GM19324 (cell line): Measurements from ENCODE around the gene DISC1.
"Not testable (repeated sequence)": the region's sequence is repeated elsewhere in the genome, so short reads cannot be mapped to it uniquely, and the experiment has no call there.

ENCODE experiments used
- ATAC-seq: cut with Tn5 transposase; IDR thresholded peaks from one replicate; pipeline ENCODE4 v1.9.1; 2021; ENCODE audit warnings: mild to moderate bottlenecking, moderate library complexity; ENCODE audit not compliant: unreplicated experiment, low FRiP score

Gene DISC1

DNA sequence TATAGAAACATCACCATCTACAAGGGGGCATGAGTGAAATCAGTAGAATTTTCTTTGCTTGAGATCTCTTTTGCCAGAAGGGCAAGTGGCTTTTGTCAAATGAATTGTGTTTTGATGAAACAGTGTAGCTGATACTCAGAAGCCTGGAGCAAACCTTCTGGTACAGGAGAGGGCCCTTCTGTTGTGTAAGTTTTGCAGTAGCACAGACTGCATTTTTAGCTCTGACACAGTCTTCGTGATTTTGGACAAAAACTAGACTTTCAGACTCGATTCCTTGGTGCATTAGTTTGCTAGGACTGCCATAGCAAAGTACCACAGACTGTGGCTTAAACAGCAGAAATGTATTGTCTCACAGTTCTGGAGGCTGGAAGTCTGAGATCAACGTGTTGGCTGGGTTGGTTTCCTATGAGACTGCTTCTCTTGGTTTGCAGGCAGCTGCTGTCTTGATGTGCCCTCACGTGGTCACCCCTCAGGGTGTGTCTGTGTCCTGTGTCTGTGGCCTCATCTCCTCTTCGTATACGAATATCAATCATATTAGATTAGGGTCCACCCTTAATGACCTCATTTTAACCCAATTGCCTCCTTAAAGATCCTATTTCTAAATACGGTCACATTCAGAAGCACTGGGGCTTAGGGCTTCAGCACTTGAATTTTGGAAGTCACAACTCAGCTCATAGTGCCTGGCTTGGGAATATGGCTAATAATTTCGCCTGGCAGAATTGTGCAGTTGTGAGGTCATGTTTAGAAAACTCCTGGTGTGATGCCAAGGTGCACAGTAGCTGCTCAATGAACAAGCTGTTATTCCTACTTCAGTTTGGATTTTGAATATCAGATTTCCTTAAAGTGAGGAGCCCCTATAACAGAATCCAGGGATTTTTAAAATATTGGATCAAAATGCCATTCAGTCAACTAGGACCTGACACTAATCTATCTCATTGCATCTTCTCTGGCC is 21.2 kb upstream of the DISC1 start:
- no peak for ATAC-seq

DNA sequence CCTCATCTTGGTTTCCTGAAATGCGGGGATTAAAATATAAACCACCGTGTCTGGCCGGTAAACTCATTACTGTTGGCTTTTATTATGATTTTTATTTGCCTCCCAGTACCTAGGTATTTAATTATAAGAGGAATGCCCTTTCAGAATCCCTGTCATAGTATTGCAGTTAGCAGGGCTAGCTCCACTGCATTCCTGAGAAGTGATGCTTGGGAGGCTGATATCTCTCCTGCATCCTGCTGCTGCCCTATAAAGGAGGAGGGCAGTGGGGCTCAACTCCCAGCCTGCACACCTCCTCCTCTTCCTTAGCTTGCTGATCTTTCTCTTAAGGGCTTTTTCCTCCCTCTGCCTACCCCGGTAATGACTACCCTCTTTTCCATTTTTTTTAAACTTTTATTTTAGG is 19.9 kb upstream of the DISC1 start:
- no peak for ATAC-seq

DNA sequence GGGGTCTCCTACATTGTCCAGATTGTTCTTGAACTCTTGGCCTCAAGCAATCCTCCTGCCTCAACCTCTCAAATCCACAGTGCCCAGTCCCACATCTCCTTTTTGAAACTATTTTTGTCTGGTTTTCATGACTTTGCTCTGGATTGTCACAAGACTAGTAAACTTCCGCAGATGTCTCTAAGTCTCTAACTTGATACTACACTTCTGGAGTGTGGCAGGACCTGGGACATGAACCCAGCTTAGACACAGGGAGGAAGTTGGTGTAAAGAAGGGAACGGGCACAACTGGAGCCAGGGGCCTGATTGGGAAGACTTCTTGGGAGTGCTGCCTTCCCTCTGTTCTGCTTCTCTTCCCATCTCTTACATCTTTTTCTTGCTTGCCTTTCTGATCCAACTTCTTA is 16.2 kb upstream of the DISC1 start:
- no peak for ATAC-seq

DNA sequence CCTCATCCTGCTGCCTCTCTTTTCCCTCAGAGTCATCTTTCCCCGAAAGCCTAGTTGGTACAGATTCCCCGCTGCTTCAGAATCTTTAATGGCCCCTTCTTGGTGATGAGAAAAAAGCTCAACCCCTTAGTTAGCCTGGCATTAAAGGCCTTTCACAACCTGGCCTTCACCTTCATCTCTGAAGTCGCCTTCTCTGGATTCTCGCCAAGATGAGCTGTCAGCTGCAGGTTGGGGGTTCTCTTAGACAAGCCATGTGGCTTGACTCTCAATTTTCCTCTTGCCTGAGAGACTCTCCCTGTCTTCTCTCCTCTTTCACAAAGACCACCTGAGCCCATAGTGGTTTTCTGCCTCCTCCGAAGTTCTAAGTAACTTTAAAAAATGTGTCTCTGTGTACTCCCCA is 15.5 kb upstream of the DISC1 start:
- no peak for ATAC-seq

DNA sequence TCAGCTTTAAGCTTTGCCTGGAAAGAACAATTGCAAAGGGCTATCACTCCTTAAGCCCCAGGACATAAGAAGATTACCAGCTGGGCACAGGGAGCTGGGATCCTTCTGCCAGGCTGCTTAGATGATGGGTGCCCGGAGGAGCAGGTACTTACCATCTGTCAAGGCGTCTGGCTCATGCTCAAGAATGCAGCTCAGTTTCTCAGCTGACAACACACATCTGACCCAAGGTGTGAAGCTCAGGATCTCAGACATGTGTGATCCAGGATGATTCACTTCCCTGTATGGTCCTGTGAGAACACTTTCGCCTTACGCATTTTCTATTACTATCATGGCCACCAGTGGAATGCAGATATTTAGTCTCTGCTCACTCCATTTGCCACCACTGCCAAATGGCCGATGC is 14.7 kb upstream of the DISC1 start:
- no peak for ATAC-seq

DNA sequence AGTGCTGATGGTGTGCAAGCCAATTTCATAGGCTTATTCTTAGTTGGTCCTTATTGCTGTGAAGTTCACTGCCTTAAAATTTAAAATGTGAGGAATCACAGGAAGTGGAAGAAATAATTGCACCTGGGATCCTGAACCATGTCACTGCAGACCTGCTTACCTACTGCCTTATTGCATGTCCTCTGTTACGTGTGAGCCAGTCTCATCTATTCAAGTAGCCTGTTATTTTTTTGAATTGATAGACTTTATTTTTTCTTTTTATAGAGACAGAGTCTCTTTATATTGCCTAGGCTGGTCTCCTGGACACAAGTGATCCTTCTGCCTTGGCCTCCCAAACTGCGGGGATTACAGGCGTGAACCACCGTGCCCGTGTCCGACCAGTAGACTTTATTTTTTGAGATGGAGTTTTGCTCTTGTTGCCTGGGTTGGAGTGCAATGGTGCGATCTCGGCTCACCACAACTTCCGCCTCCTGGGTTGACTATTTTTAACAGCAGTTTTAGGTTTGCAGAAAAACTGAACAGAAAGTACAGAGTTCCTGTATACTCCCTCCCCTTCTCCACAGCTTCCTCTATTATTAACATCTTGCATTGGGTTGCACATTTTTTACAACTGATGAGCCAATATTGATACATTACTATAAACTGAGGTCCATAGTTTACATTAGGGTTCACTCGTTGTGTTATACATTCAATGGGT is 14.0 kb upstream of the DISC1 start:
- peak; percentile 86 for ATAC-seq

DNA sequence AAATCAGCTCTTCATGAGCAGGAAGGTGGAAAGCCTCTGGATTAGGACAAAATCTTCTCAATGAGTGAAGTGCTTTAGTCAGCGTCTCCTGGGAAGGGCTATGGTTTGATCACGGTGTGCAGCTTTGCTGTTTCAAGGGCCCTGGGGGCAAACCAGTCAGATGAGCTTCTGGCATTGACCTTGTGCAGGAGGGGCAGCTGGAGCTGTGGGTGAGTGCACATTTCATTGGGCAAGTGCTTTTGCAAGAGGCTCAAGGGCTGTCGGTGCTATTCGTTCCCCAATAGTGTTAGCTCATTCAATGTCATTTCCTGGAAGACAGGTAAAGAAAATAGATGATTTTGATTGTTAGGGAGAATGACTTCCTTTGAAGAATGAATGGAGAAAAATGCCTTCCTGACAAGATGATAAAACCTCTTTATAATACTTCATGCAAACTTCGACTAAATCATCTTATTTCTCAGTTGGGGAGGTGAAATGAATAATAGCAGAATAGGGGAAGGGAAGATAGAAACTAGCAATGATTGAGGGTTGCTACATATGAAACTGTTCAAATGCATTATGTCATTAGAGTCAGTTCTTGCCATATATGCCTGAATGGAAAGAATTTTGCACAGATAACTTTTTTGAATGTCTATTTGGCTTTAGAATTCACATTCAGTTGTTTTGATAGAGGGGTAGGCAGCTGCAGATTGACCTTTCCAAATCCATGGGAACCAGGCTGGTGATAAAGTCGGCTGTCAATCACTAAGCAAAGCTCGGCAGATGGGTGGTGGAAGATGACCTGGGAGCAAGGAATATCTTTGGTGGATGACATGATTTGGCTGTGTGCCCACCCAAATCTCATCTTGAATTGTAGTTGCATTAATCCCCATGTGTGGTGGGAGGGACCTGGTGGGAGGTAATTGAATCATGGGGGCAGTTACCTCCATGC is 12.9 kb upstream of the DISC1 start:
- ATAC-seq = peak; percentile 7

DNA sequence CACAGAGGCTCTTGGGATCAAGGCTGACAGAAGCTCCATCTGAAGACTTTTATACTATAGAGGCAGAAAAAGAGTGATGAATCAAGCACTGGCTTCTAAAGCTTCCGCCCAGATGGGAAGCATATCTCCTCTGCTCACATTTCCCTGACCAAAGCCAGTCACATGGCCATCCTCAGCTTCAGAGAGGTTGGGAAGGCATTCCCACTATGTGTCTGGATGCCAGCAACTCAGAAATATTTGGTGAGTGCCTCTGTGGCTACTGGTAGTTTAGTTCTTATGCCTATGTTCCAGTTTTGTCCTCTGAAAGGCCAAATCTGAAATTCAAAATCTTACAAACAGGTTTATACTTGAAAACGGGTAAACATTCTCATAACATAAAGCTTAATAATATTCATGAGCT is 9.9 kb upstream of the DISC1 start:
- ATAC-seq = no peak

DNA sequence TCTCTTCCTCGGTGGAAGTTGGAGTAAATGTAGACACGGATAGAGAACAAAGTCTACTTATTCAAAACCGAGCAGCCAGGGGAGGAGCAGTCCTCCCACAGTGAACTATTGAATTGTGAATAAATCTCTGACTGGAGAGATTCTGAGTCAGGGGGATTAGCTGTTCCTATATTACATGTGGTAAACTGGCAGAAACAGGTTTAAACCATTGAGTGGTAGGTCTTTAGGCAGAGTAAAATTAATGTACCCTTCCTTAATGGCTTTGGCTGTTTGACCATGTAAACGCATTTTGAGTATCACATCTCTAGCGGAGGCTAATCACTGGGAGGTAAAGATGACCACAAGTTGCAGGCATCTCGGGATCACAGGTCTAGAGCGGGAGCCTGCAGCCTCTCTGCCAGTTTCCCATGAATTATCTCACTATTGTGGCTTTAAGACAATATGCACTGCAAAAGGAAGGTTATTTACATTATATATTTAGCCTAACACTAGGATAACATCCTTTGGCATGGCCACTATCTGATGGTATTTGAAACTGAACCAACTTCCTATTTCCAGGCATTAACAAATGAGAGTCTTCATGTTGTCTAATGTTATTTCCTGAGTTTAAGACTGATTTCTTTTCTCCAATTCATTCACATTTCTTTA is 7.9 kb upstream of the DISC1 start:
- no peak for ATAC-seq

DNA sequence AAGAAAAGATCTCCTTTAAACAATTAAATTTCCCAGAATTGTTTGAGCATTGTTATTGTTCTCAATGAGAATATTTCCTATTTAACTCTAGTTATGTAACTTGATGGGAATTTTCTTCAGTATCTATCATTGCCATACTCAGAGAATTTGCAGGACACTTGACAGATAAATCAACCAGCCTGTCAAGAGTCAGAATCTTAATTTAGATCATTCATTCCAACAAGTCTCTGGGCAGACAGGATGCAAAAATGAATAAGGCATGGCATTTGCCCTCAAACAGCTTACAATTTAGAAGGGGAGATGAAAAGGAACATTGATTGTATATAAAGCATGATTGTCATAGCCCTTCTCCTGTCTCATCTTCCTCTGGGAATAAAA is 7.3 kb upstream of the DISC1 start:
- no peak for ATAC-seq

DNA sequence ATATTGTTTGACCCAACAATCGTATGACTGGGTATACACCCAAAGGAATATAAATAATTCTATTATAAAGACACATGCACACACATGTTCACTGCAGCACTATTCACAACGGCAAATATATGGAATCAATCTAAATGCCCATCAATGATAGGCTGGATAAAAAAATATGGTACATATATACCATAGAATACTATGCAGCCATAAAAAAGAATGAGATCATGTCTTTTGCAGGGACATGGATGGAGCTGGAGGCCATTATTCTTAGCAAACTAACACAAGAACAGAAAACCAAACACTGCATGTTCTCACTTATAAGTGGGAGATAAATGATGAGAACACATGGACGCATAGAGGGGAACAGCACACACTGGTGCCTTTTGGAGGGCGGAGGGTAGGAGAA is 1.5 kb upstream of the DISC1 start:
- ATAC-seq = not testable (repeated sequence)

DNA sequence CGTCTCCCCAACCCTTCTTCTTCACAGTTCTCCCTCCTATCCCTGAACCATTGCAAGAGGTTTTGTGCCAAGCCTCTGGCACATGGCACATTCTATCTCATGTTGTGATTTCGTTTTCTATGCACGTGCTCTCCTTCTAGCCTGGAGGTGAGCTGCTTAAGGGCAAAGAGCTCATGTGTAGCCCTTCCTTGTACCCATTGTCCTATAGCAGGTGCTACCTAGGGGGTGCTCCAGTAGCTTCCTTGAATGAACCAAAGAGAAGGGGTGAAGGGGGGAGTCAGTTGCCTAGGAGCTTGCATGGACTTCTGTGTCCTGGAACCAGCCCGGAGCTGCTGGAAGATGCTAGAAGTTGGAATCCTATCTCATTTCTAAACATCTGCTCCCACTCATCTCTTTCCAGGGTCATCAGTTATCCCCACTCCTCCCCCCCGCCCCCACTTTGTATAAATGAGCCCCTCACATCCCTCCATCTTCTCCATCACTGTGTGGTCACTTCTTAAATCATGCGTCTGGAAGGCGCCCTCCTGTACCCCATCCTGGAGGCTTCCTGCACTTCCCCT is 535 bp upstream of the DISC1 start:
- ATAC-seq = no peak

DNA sequence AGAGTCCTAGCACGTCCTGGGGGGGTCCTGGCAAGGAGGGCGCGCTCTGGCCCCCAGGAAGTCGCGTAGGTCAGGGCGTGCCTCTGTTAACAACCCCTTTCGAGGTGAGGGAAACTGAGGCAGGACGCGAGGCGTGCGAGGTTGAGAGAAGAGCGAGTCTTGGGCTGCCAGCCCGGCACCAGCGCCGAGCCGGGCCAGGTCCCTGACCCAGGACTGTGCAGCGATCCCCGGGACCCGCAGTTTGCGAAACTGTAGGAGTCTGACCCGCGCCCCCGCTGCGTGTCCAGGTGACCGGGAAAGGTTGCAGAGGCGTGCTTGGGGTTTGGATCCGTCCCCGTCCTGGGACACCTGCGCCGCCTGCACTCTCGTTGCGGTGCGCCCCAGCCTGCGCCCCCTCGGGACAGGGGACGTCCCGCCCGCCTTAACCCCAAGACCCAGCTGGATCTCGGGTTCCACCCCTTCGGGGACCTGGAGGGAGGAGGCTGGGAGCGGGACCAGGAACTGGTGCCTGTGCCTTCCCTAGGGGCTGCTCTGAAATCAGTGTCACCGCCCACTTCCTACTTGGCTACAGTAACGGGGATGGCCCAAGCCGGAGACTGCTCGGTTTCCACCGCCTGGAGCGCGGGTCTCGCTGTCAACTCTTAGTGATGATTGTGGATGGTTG is 493 bp downstream of the DISC1 start:
- ATAC-seq = no peak

DNA sequence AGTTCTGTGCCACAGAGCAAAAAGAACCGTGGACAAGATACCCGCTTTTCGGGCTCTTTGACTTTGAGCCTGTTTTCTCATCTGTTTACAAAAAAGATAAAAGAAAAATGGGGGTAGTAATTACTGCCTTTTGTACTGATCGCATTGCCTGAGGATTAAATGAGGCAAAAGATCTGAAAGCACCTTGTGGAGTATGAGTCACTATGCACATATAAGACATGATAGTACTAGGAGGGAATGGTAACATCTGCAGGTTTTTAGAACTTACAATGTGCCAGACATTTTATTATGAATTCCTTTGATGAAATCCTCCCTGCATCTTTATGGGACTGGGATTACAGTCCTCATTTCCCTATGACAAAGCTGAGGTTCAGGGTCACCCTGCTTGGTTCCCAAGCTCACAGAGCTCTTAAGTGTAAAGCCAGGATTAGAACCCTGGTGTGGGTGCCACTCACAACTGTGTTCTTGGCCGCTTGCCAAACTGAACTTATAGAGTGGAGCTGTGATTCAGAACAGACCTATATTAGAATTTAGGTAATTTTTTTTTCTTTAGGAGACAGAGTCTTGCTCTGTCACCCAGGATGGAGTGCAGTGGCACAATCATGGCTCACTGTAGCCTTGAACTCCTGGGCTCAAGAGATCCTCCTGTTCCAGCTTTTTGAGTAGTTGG is 1.8 kb downstream of the DISC1 start:
- ATAC-seq = no peak

DNA sequence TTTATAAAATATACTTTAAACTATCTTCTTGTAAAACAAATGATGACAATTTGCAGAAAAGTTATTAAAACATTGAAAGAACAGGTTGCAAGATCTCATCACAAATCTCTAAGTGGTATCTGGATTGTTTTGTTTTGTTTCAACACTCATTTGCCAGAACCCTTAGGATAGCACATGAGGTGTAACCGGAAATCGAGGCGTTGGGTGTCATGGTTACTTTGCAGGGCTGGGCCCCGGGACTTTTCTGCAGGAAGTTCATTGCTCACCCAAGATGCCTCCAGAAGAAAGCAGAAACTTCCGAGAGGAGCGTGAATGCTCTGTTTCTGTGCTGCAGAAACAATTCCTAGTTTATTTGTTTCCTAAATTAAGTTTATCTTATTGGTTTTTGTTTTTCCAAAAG is 2.5 kb downstream of the DISC1 start:
- no peak for ATAC-seq

DNA sequence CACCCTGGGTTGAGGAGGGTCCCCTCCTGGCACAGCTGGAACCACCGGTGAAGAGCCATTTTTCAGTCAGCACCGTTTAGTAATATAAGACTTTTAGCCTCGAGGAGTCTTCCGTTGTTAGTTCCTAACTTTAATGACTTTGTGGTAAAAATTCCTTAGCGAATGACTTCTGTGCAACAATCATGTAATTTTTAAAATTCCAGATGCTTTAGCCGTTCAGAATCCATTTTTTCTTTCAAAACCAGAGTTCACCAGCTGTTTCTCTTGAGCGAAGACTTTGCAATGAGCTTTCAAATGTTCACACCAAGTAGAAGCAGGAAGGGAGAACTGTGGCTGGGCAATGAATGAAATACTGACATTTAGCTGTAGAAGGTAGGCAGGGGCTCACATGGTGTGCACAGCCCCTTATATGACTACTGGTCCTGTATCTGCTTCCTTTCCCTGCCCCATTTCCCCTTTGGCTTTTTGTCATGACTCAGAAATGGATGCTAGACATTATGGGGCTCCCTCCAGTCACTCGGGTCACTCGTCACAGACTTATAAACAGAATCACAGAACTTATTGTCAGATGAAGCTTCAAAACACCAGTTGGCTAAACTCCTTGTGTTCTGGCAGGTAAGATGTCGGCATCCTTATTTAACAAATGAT is 4.1 kb downstream of the DISC1 start:
- ATAC-seq = no peak

DNA sequence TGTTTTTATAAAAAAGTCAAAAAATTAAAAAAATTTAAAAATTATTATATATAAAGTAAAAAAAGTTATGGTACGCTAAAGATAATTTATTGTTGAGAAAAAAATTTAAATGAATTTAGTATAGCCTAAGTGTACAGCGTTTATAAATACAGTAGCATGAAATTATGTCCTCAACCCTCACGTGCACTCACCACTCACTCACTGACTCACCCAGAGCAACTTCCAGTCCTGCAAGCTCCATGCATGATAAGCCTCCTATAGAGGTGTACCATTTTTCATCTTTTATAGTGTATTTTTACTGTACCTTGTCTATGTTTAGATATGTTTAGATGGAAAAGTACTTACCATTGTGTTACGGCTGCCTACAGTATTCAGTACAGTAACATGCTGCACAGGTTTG is 5.1 kb downstream of the DISC1 start:
- ATAC-seq = no peak

DNA sequence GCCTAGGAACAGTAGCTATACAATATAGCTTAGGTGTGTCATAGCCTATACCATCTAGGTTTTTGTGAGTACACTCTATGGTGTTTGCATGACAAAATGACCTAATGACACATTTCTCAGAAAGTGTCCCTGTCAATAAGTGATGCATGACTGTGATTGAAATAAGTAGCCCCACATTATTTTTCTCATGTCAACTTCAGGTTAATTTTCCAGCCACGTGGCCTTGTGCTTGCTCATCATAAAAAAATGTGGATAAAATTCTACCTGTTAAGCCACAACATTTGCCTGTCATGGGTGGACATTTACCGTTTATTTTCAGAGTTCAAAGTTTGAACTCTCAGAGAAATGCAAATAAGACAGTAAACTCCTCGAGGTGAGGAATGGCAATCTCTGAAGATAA is 5.5 kb downstream of the DISC1 start:
- no peak for ATAC-seq
